Measurements from ENCODE around the gene KCNA10. TPM values are rescaled to one million over a fixed set of nuclear protein-coding genes. Genes with fewer than 3 reads are reported as not detected.

Gene KCNA10
- total and polyA plus RNA-seq, 10 donors, result 0.28 TPM; not detected in 9

DNA sequence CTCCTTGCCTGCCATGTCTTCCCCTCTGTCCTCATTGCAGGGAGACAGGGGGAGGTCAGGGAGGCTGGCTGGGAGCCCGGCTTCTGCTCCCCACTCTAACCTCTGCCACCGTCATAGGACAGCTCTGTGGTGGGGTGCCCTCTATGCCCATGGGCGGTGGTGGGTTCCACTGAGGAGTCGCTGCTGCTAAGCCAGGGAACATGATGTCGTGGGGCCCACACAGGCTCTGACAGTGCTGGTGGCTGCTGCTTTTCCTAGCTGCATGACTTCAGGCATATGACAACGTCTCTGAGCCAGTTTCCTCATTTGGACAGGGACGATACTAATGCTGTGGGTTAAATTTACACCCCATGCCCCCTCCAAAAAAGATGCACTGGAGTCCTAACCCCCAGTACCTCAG is 14.7 kb downstream of the KCNA10 start:
- TF ChIP-seq, protein P1, sequence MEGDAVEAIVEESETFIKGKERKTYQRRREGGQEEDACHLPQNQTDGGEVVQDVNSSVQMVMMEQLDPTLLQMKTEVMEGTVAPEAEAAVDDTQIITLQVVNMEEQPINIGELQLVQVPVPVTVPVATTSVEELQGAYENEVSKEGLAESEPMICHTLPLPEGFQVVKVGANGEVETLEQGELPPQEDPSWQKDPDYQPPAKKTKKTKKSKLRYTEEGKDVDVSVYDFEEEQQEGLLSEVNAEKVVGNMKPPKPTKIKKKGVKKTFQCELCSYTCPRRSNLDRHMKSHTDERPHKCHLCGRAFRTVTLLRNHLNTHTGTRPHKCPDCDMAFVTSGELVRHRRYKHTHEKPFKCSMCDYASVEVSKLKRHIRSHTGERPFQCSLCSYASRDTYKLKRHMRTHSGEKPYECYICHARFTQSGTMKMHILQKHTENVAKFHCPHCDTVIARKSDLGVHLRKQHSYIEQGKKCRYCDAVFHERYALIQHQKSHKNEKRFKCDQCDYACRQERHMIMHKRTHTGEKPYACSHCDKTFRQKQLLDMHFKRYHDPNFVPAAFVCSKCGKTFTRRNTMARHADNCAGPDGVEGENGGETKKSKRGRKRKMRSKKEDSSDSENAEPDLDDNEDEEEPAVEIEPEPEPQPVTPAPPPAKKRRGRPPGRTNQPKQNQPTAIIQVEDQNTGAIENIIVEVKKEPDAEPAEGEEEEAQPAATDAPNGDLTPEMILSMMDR (IDR thresholded peaks at IDR 0.05 in 8 of 11, conservative IDR thresholded peaks at IDR 0.05 in 3 of 11), result no peak
- no peak for TF ChIP-seq POLR2AphosphoS5 (IDR thresholded peaks at IDR 0.05)
- no peak for TF ChIP-seq POLR2A (IDR thresholded peaks at IDR 0.05)
- WGBS, 5 donors, result 65 to 84% (median 74%) methylated on average over 2 to 7 of the region's 7 CpGs
- DNase-seq, result no peak
- Histone ChIP-seq H3K4me3 (no peak overlapping the region), H3K4me1 (peaks cover 0 to 21% (median 5%) of the 10 kb centered on the region in 6 donors), H3K9me3 (no peaks in the 10 kb centered on the region), H3K36me3 (no peaks in the 10 kb centered on the region), H3K27ac (no peak overlapping the region), H3K27me3 (replicated peaks in 1 of 7) (no peaks in the 10 kb centered on the region)
- intact Hi-C loops (cut with DNase I; ENCODE audit: low total_unique reads), result no loop called here

DNA sequence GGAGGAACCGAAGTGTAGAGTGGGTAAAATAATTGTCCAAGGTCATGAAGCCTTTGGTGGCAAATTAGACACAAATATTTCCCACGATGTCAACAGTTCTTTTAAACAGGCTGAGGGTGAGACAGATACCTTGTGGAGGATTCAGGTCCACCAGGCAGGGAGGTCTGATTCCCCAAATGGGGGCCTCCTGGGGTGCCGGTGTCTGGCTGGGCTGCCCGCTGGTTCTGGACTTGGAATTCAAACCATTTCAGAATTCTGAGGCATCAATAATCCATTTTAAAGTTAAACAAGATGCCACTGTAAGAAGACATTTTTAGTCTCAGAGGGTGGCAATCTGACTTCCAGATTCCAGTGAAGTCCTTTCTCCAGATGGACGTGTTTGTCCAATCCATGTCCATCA is 15.5 kb downstream of the KCNA10 start:
- Histone ChIP-seq H3K27me3 (replicated peaks in 1 of 7) (no peaks in the 10 kb centered on the region), H3K9me3 (no peaks in the 10 kb centered on the region), H3K4me1 (peaks cover 0 to 19% (median 3%) of the 10 kb centered on the region in 6 donors), H3K36me3 (no peaks in the 10 kb centered on the region), H3K4me3 (no peak overlapping the region), H3K27ac (no peak overlapping the region)
- 82 to 91% (median 88%) methylated on average over 5 of the region's 5 CpGs for WGBS, 5 donors
- TF ChIP-seq, protein P1 (IDR thresholded peaks at IDR 0.05 in 8 of 11, conservative IDR thresholded peaks at IDR 0.05 in 3 of 11), result no peak
- TF ChIP-seq POLR2A (IDR thresholded peaks at IDR 0.05) (no peak), POLR2AphosphoS5 (IDR thresholded peaks at IDR 0.05) (no peak)
- DNase-seq, result no peak
- intact Hi-C loops (cut with DNase I; ENCODE audit: low total_unique reads), result no loop called here

DNA sequence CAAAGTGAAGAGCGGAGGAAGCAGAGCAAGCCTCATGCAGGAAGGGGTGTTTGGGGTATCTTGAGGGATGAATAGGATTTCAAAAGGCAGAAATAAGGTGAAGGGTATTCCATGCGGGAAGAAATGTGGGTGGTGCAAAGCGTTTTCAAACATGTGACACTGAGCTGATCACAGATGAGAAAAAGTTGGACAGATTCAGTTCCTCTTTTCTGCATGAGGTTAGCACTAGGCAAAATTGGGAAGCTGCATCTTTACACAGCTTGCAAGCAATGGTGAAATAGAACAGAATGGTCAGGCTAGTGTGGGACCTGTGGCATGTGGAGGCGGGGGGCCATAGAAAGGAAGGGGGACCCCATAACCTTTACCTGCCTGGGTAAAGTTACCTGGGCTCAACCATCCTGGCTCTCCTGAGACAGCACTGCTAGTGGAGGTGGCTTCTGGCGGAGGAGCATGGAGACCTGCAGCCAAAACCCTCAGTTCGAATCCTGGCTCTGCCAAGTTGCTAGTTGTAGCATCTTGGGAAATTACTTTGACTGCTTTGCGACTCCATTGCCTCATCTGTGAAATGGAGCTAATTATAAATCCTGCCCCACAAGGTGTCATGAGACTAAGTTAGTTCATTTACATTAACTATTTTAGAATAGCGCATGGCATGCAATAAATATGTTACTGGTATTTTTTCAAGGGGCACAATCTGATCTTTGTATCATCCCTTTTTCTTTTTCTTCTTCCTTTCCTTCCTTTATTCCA is 16.4 kb downstream of the KCNA10 start:
- peaks cover 0 to 12% (median 2%) of the 10 kb centered on the region in 6 donors for H3K4me1 ChIP-seq
- no peak overlapping the region for H3K4me3 ChIP-seq
- H3K9me3 ChIP-seq, result no peaks in the 10 kb centered on the region
- H3K27me3 ChIP-seq (replicated peaks in 1 of 7), result no peaks in the 10 kb centered on the region
- TF ChIP-seq POLR2AphosphoS5 (IDR thresholded peaks at IDR 0.05), result no peak
- TF ChIP-seq POLR2A (IDR thresholded peaks at IDR 0.05), result no peak
- TF ChIP-seq, protein P1 (IDR thresholded peaks at IDR 0.05 in 8 of 11, conservative IDR thresholded peaks at IDR 0.05 in 3 of 11), result no peak
- no peaks in the 10 kb centered on the region for H3K36me3 ChIP-seq
- intact Hi-C loops (cut with DNase I; ENCODE audit: low total_unique reads), result no loop called here
- H3K27ac ChIP-seq, result no peak overlapping the region
- WGBS, 5 donors, result 53 to 70% (median 62%) methylated on average over 8 of the region's 8 CpGs
- DNase-seq, result no peak

DNA sequence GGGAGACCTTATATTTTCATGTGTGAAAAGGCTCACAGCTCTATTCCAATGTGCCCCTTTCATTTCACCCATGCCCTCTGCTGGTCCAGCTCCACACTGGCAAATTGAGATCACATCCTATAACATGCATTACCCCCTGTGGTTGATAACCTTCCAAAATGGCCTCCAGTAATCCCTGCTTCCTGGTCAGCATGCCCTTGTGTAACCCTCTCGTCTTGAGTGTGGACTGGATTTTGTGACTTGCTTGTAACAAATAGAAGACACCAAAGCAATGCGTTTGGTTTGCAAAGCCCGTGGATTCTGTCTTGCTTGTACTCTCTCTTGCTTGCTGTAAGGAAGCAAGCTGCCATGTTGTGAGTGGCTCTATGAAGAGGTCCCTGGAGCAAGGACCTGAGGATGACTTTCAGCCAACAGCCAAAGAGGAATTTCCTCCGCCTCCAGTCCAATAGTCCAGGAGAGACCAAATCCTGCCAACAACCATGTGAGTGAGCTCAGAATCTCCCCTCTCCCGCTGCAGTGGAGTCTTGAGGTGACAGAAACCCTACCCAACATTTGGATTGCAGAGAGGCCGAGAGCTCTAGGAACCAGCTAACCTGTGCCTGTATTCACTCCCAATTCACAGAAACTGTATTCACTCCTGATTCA is 17.4 kb downstream of the KCNA10 start:
- DNase-seq, result no peak
- Histone ChIP-seq H3K36me3 (no peaks in the 10 kb centered on the region), H3K27me3 (replicated peaks in 1 of 7) (no peaks in the 10 kb centered on the region), H3K27ac (no peak overlapping the region), H3K4me1 (peaks cover 0 to 12% (median 2%) of the 10 kb centered on the region in 6 donors), H3K4me3 (no peak overlapping the region), H3K9me3 (no peaks in the 10 kb centered on the region)
- WGBS, 5 donors, result 78 to 89% (median 85%) methylated on average over 5 to 6 of the region's 6 CpGs
- intact Hi-C loops (cut with DNase I; ENCODE audit: low total_unique reads), result no loop called here
- TF ChIP-seq, protein P1 (IDR thresholded peaks at IDR 0.05 in 8 of 11, conservative IDR thresholded peaks at IDR 0.05 in 3 of 11), result no peak
- TF ChIP-seq POLR2AphosphoS5 (IDR thresholded peaks at IDR 0.05), result no peak
- no peak for TF ChIP-seq POLR2A (IDR thresholded peaks at IDR 0.05)
